HG02885 (cell line): ENCODE data around the gene MRPL9.

ENCODE experiments used
- ATAC-seq: cut with Tn5 transposase; IDR thresholded peaks from one replicate; pipeline ENCODE4 v1.9.1; 2021; ENCODE audit warnings: mild to moderate bottlenecking; ENCODE audit not compliant: unreplicated experiment, poor library complexity

Gene MRPL9

GRCh38 chr1:151715726-151716404, 47.4 kb downstream of the MRPL9 start:
- ATAC-seq = no peak

- no peak for ATAC-seq
Observed at GRCh38 chr1:151714820-151715725, 48.2 kb downstream of the MRPL9 start.

- no peak for ATAC-seq
Observed at GRCh38 chr1:151713874-151714273, 49.4 kb downstream of the MRPL9 start.

GRCh38 chr1:151713044-151713443, 50.3 kb downstream of the MRPL9 start:
- ATAC-seq = no peak

GRCh38 chr1:151711951-151712350, 51.3 kb downstream of the MRPL9 start:
- ATAC-seq = no peak

GRCh38 chr1:151711044-151711800, 52.1 kb downstream of the MRPL9 start:
- no peak for ATAC-seq

GRCh38 chr1:151710187-151710840, 53.0 kb downstream of the MRPL9 start:
- no peak for ATAC-seq
